ENCODE measurements around the gene FES. TPM values are rescaled to one million over a fixed set of nuclear protein-coding genes. Genes with fewer than 3 reads are reported as not detected.
"Not testable (repeated sequence)": the region's sequence is repeated elsewhere in the genome, so short reads cannot be mapped to it uniquely, and the experiment has no call there.

Gene FES
- total RNA-seq, 1 donor from 2014 or later, result 33.7 TPM

GRCh38 chr15:90895571-90896117 is 11.3 kb downstream of the FES start:
- H3K27ac Mint-ChIP-seq, result peak overlapping the region; percentile 5
- H3K36me3 Mint-ChIP-seq (ENCODE audit: low read depth), result peaks cover 46% of the 10 kb centered on the region
- H3K4me1 Mint-ChIP-seq, result no peaks in the 10 kb centered on the region
- intact Hi-C loops (cut with micrococcal nuclease), result no loop called here
- no peak for DNase-seq
- H3K27me3 Mint-ChIP-seq, result no peaks in the 10 kb centered on the region
- no peak overlapping the region for H3K4me3 Mint-ChIP-seq
- no peaks in the 10 kb centered on the region for H3K9me3 Mint-ChIP-seq

GRCh38 chr15:90897131-90897655 is 12.9 kb downstream of the FES start:
- H3K4me1 Mint-ChIP-seq, result peaks cover 12% of the 10 kb centered on the region
- H3K4me3 Mint-ChIP-seq; H3K9me3 Mint-ChIP-seq; intact Hi-C loops (cut with micrococcal nuclease); H3K27ac Mint-ChIP-seq; DNase-seq; H3K27me3 Mint-ChIP-seq: not testable (repeated sequence)
- H3K36me3 Mint-ChIP-seq (ENCODE audit: low read depth), result peaks cover 36% of the 10 kb centered on the region

- H3K36me3 Mint-ChIP-seq (ENCODE audit: low read depth), result peaks cover 26% of the 10 kb centered on the region
- H3K27me3 Mint-ChIP-seq, result no peaks in the 10 kb centered on the region
- H3K4me1 Mint-ChIP-seq, result peaks cover 24% of the 10 kb centered on the region
- peak overlapping the region; percentile 87 for H3K4me3 Mint-ChIP-seq
- intact Hi-C loops (cut with micrococcal nuclease), result loop anchor here (1.0 kb wide), 2 partner anchors 23 to 33 kb away; no protein-coding TSS in a partner anchor
- DNase-seq, result peak; percentile 70
- peak overlapping the region; percentile 70 for H3K27ac Mint-ChIP-seq
- no peaks in the 10 kb centered on the region for H3K9me3 Mint-ChIP-seq
These were observed 17.1 kb downstream of the FES start for GRCh38 chr15:90901175-90902039.

- Mint-ChIP-seq H3K4me3 (peak overlapping the region; percentile 87), H3K27ac (peak overlapping the region; percentile 70), H3K9me3 (no peaks in the 10 kb centered on the region), H3K27me3 (no peaks in the 10 kb centered on the region), H3K36me3 (ENCODE audit: low read depth) (peaks cover 26% of the 10 kb centered on the region), H3K4me1 (peaks cover 26% of the 10 kb centered on the region)
- intact Hi-C loops (cut with micrococcal nuclease), result loop anchor here (1.0 kb wide), 2 partner anchors 22 to 32 kb away; no protein-coding TSS in a partner anchor
- DNase-seq, result peak; percentile 93
These were observed 17.9 kb downstream of the FES start for GRCh38 chr15:90902040-90902839.

- Mint-ChIP-seq H3K4me3 (peak within 1 kb of the TSS; percentile 90), H3K27me3 (no peaks in the 10 kb centered on the region), H3K4me1 (peaks cover 26% of the 10 kb centered on the region), H3K36me3 (ENCODE audit: low read depth) (peaks cover 35% of the 10 kb centered on the region), H3K9me3 (no peaks in the 10 kb centered on the region), H3K27ac (peak within 1 kb of the TSS; percentile 91)
- intact Hi-C loops (cut with micrococcal nuclease), result loop anchor here (1.0 kb wide), 2 partner anchors 21 to 31 kb away; no protein-coding TSS in a partner anchor
- peak; percentile 94 for DNase-seq
These were observed 18.8 kb downstream of the FES start, which contains the start of gene MAN2A2 for GRCh38 chr15:90902840-90903732. MAN2A2 (plus strand) TSS chr15:90903302; CDS start chr15:90904208, 906 bp downstream.

- Mint-ChIP-seq H3K4me3 (peak overlapping the region; percentile 90), H3K36me3 (ENCODE audit: low read depth) (peaks cover 38% of the 10 kb centered on the region), H3K27me3 (no peaks in the 10 kb centered on the region), H3K27ac (peak overlapping the region; percentile 91), H3K9me3 (no peaks in the 10 kb centered on the region), H3K4me1 (peaks cover 26% of the 10 kb centered on the region)
- intact Hi-C loops (cut with micrococcal nuclease), result no loop called here
- DNase-seq, result no peak
These were observed 19.6 kb downstream of the FES start for GRCh38 chr15:90903733-90904536.

- Mint-ChIP-seq H3K36me3 (ENCODE audit: low read depth) (peaks cover 41% of the 10 kb centered on the region), H3K27ac (no peak overlapping the region), H3K4me1 (peaks cover 26% of the 10 kb centered on the region), H3K27me3 (no peaks in the 10 kb centered on the region), H3K4me3 (peak overlapping the region; percentile 35), H3K9me3 (no peaks in the 10 kb centered on the region)
- no peak for DNase-seq
- intact Hi-C loops (cut with micrococcal nuclease), result no loop called here
These were observed 20.4 kb downstream of the FES start for GRCh38 chr15:90904746-90905145.

- H3K4me3 Mint-ChIP-seq, result peak overlapping the region; percentile 51
- peaks cover 43% of the 10 kb centered on the region for H3K36me3 Mint-ChIP-seq (ENCODE audit: low read depth)
- no peaks in the 10 kb centered on the region for H3K27me3 Mint-ChIP-seq
- intact Hi-C loops (cut with micrococcal nuclease), result no loop called here
- peak overlapping the region; percentile 0 for H3K27ac Mint-ChIP-seq
- no peak for DNase-seq
- H3K4me1 Mint-ChIP-seq, result peaks cover 26% of the 10 kb centered on the region
- H3K9me3 Mint-ChIP-seq, result no peaks in the 10 kb centered on the region
These were observed 21.2 kb downstream of the FES start for GRCh38 chr15:90905306-90906180.

- no peaks in the 10 kb centered on the region for H3K9me3 Mint-ChIP-seq
- no peak for DNase-seq
These were observed 22.0 kb downstream of the FES start for GRCh38 chr15:90906181-90906849.

GRCh38 chr15:90907051-90907660 is 22.9 kb downstream of the FES start:
- Mint-ChIP-seq H3K9me3 (no peaks in the 10 kb centered on the region), H3K36me3 (ENCODE audit: low read depth) (peaks cover 56% of the 10 kb centered on the region), H3K4me1 (peaks cover 15% of the 10 kb centered on the region), H3K27me3 (no peaks in the 10 kb centered on the region), H3K4me3 (no peak overlapping the region), H3K27ac (no peak overlapping the region)
- intact Hi-C loops (cut with micrococcal nuclease), result no loop called here
- DNase-seq, result no peak

More at GRCh38 chr15:90906181-90906849, 22.0 kb downstream of the FES start:
- Mint-ChIP-seq H3K27ac (peak overlapping the region; percentile 0), H3K27me3 (no peaks in the 10 kb centered on the region), H3K4me1 (peaks cover 23% of the 10 kb centered on the region), H3K4me3 (no peak overlapping the region), H3K36me3 (ENCODE audit: low read depth) (peaks cover 50% of the 10 kb centered on the region)
- intact Hi-C loops (cut with micrococcal nuclease), result no loop called here

All from activated CD4-positive, alpha-beta T cell treated with anti-CD3 and anti-CD28 coated beads, Interleukin-2, amount 10 ng/mL, durations not matched to agents 24 days and 14 days (primary cell).